Kidney epithelial cell (primary cell): Measurements from ENCODE around the gene DRICH1. TPM values are rescaled to one million over a fixed set of nuclear protein-coding genes. Genes with fewer than 3 reads are reported as not detected.
"Not testable (repeated sequence)": the region's sequence is repeated elsewhere in the genome, so short reads cannot be mapped to it uniquely, and the experiment has no call there.

Experiments
- DNase-seq: peaks from one replicate; pipeline ENCODE4 v3.0.0-alpha.2; 2010; ENCODE audit warnings: low read depth
- H3K27me3 ChIP-seq: 2 replicates; pipeline ENCODE4 v1.6.0; 2011; ENCODE audit warnings: low read length; ENCODE audit not compliant: control insufficient read depth, insufficient read depth
- H3K36me3 ChIP-seq: 2 replicates; pipeline ENCODE4 v1.5.1; 2011; ENCODE audit warnings: low read length; ENCODE audit not compliant: control insufficient read depth, insufficient read depth
- H3K4me3 ChIP-seq: 2 replicates; pipeline ENCODE4 v1.5.1; 2011; ENCODE audit warnings: low read depth, mild to moderate bottlenecking, control low read depth, low read length
- CTCF ChIP-seq: IDR thresholded peaks from 2 replicates; pipeline ENCODE4 v1.5.1; 2011; ENCODE audit warnings: mild to moderate bottlenecking, moderate library complexity, low read length, control low read depth, inconsistent platforms; ENCODE audit not compliant: insufficient read depth, poor library complexity, severe bottlenecking
- total RNA-seq: library from RNA; depleted of rRNA; stranded (reverse); fragments of >200 nt; gene quantifications from 2 replicates; pipeline ENCODE4 v1.2.3, GENCODE V29; 2015

Gene DRICH1, protein sequence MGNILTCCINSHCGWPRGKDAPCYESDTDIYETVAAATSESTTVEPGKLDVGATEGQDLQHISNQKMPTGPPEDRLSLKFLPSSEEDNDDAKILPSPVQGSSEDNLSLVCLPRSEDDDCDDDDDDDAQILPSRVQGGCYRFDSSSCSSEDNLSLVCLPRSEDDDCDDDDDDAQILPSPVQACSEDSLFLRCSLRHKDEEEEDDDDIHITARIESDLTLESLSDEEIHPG
- not detected in 2 replicates for total RNA-seq

DNA sequence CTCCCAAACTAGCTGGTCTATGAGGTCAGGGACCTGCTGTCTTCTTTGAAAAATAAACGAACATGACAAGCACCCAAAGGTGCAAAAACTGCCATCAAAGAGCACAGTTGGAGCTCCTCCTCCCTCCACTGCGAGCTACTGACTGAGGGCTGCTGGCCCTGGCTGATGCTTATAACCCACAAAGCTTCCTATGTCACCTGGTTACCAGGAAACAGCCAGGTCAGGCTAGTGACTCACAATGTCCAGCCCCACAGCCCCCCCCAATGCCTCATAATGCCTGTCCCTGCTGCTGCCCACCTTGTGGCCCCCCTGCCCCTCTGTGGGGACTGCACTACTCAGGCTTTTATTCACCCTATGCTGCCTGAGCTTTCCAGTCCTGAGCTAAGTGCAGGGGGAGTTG lies at the start of gene DRICH1:
TSS of gene DRICH1 (minus strand) at position 144 of the 400 bp plus-strand sequence. CDS start 298 bp downstream, outside the sequence.
- DNase-seq, result no peak
- no peak within 1 kb of the TSS for H3K4me3 ChIP-seq
- H3K27me3 ChIP-seq, result no peaks in the 10 kb centered on the region
- no peaks in the 10 kb centered on the region for H3K36me3 ChIP-seq
- TF ChIP-seq CTCF, result no peak

- no peak for TF ChIP-seq CTCF
- Histone ChIP-seq H3K27me3 (no peaks in the 10 kb centered on the region), H3K36me3 (no peaks in the 10 kb centered on the region), H3K4me3 (no peak overlapping the region)
- no peak for DNase-seq
Observed at GRCh38 chr22:23681026-23681809, 49.1 kb upstream of the DRICH1 start.

DNA sequence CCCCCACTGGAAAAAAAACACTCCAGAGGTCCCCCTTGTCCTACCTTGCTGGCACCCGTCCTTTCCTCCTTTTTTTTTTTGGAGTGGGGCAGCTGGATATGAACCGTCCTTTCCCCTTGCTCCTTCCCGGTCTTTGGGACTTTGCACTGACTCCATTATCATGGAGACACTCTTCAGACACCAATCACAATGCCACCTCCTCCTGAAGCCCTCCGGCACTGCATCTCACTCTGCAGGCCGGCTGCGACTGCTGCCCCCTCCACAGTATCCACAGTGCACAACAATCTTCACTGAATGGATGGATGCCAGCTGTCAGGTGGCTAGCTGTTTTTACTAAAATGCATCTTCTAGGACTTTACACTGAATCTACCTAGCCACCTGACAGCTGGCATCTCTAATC lies 46.0 kb upstream of the DRICH1 start:
- H3K36me3 ChIP-seq, result no peaks in the 10 kb centered on the region
- TF ChIP-seq CTCF, result no peak
- no peak for DNase-seq
- no peaks in the 10 kb centered on the region for H3K27me3 ChIP-seq
- H3K4me3 ChIP-seq, result no peak overlapping the region

DNA sequence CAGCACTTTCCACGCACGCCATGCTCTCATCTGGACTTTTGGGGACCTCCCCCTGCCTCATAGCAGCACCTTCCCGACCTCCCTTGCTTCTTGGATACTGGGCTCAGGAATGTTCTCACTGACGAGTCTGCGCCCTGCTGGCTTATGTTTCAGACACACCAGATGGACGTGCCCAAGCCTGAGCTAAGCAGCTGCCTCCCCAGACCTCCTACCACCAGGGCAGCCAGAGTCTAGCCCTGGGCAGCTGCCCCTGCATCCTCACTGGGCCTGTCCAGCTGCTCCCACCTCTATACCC lies 45.5 kb upstream of the DRICH1 start:
- no peak for DNase-seq
- Histone ChIP-seq H3K27me3 (no peaks in the 10 kb centered on the region), H3K4me3 (no peak overlapping the region), H3K36me3 (no peaks in the 10 kb centered on the region)
- no peak for TF ChIP-seq CTCF

GRCh38 chr22:23676841-23677700 lies 45.0 kb upstream of the DRICH1 start:
- DNase-seq, H3K4me3 ChIP-seq, H3K27me3 ChIP-seq, H3K36me3 ChIP-seq: not testable (repeated sequence)
